Right lobe of liver (tissue), 4 donors: Measurements from ENCODE around the gene C10orf71.

Experiments used
- CTCF ChIP-seq, 4 donors: fragments of 200-600 bp in 3 of 4; fragments of 450-650 bp in 1 of 4; IDR thresholded peaks; one replicate each; pipeline versions ENCODE4 v1.5.1 to v1.8.0; 2016 to 2022; ENCODE audit warnings: antibody characterized with exemption in 4 of 4, mild to moderate bottlenecking in 2 of 4
- POLR2A ChIP-seq: fragments of 450-650 bp; IDR thresholded peaks from one replicate; pipeline ENCODE4 v1.6.1; 2017; ENCODE audit warnings: antibody characterized with exemption, mild to moderate bottlenecking
- donor health status: DM: no; HTN: no; CAD: no.
- donor health status: DM: no; HTN: no; CAD: no.
- donor health status: DM: no; HTN: yes; CAD: no.

GRCh38 chr10:49310460-49310859 is 11.5 kb downstream of the C10orf71 start:
- TF ChIP-seq POLR2A (no peak), CTCF (IDR thresholded peaks at IDR 0.05) (no peak)
